ENCODE measurements around the gene LGALS3BP. TPM values are rescaled to one million over a fixed set of nuclear protein-coding genes. Genes with fewer than 3 reads are reported as not detected.
A peak's percentile ranks its signal among the peaks of the same experiment; 100 is the strongest.

LGALS3BP gene
- polyA plus RNA-seq, 1 donor (not counting 4 experiments of a cell fraction or from before 2014, with no cell fraction given) = 53.0 TPM

GRCh38 chr17:78986048-78986648, 6.4 kb upstream of the LGALS3BP start:
- no peaks in the 10 kb centered on the region for H3K9me3 ChIP-seq (ENCODE audit: control insufficient read depth, low read depth, low read length)
- H3K4me2 ChIP-seq (ENCODE audit: control insufficient read depth, extremely low read depth, insufficient read depth, low read depth, low read length) = peak overlapping the region; percentile 64
- DNase-seq (ENCODE audit: low read depth, low spot score) (no peak), FAIRE-seq (peak; percentile 44)
- dilution Hi-C loops (cut with MboI; ENCODE audit: extremely low pct_ligation_motif_present, low sequenced_read_pairs) = no loop called here
- H3K4me1 ChIP-seq (ENCODE audit: control insufficient read depth, extremely low read depth, insufficient read depth, low read length) = peaks cover 29% of the 10 kb centered on the region
- peak overlapping the region; percentile 43 for H3K9ac ChIP-seq (ENCODE audit: control insufficient read depth, extremely low read depth, insufficient read depth, low read length)
- no peaks in the 10 kb centered on the region for H3K79me2 ChIP-seq (ENCODE audit: control insufficient read depth, insufficient read depth, low read length)
- no peaks in the 10 kb centered on the region for H4K20me1 ChIP-seq (ENCODE audit: control insufficient read depth, extremely low read depth, insufficient read depth, low read length)
- TF ChIP-seq EZH2 (IDR thresholded peaks at IDR 0.05; ENCODE audit: low read length) (no peak), CTCF (optimal IDR thresholded peaks at IDR 0.05 in 1 of 3, IDR thresholded peaks at IDR 0.05 in 1 of 3, conservative IDR thresholded peaks at IDR 0.05 in 1 of 3; ENCODE audit: extremely low read depth in 1 of 3, insufficient read depth in 2 of 3, low read length in 3 of 3) (peak in 2 of 3 experiments; percentile 42 to 68)
- no peak overlapping the region for H3K4me3 ChIP-seq (ENCODE audit: control insufficient read depth in 2 of 3, extremely low read depth in 1 of 3, insufficient read depth in 2 of 3, low read depth in 1 of 3, low read length in 3 of 3)
- H3K27me3 ChIP-seq (ENCODE audit: control insufficient read depth, extremely low read depth, insufficient read depth, low read length) = no peaks in the 10 kb centered on the region
- peaks cover 6 to 9% of the 10 kb centered on the region in 2 experiments for H3K36me3 ChIP-seq (ENCODE audit: control insufficient read depth in 2 of 2, extremely low read depth in 1 of 2, insufficient read depth in 2 of 2, low read length in 2 of 2)
- H3K27ac ChIP-seq (ENCODE audit: control insufficient read depth, insufficient read depth, low read length) = peak overlapping the region; percentile 54
- H2AFZ ChIP-seq (ENCODE audit: control insufficient read depth, low read length) = no peak overlapping the region
- no peaks in the 10 kb centered on the region for H3K9me1 ChIP-seq (ENCODE audit: control insufficient read depth, extremely low read depth, insufficient read depth, low read length)

GRCh38 chr17:78985395-78985794, 5.7 kb upstream of the LGALS3BP start:
- no peak overlapping the region for H3K4me2 ChIP-seq (ENCODE audit: control insufficient read depth, extremely low read depth, insufficient read depth, low read depth, low read length)
- no peak overlapping the region for H3K27ac ChIP-seq (ENCODE audit: control insufficient read depth, insufficient read depth, low read length)
- peaks cover 0 to 1% of the 10 kb centered on the region in 2 experiments for H3K36me3 ChIP-seq (ENCODE audit: control insufficient read depth in 2 of 2, extremely low read depth in 1 of 2, insufficient read depth in 2 of 2, low read length in 2 of 2)
- peaks cover 29% of the 10 kb centered on the region for H3K4me1 ChIP-seq (ENCODE audit: control insufficient read depth, extremely low read depth, insufficient read depth, low read length)
- no peaks in the 10 kb centered on the region for H3K9me3 ChIP-seq (ENCODE audit: control insufficient read depth, low read depth, low read length)
- H3K27me3 ChIP-seq (ENCODE audit: control insufficient read depth, extremely low read depth, insufficient read depth, low read length) = no peaks in the 10 kb centered on the region
- FAIRE-seq (no peak), DNase-seq (ENCODE audit: low read depth, low spot score) (no peak)
- TF ChIP-seq CTCF (optimal IDR thresholded peaks at IDR 0.05 in 1 of 3, IDR thresholded peaks at IDR 0.05 in 1 of 3, conservative IDR thresholded peaks at IDR 0.05 in 1 of 3; ENCODE audit: extremely low read depth in 1 of 3, insufficient read depth in 2 of 3, low read length in 3 of 3) (no peak), EZH2 (IDR thresholded peaks at IDR 0.05; ENCODE audit: low read length) (no peak)
- no peak overlapping the region for H3K9ac ChIP-seq (ENCODE audit: control insufficient read depth, extremely low read depth, insufficient read depth, low read length)
- no peaks in the 10 kb centered on the region for H4K20me1 ChIP-seq (ENCODE audit: control insufficient read depth, extremely low read depth, insufficient read depth, low read length)
- H3K4me3 ChIP-seq (ENCODE audit: control insufficient read depth in 2 of 3, extremely low read depth in 1 of 3, insufficient read depth in 2 of 3, low read depth in 1 of 3, low read length in 3 of 3) = no peak overlapping the region
- no peak overlapping the region for H2AFZ ChIP-seq (ENCODE audit: control insufficient read depth, low read length)
- dilution Hi-C loops (cut with MboI; ENCODE audit: extremely low pct_ligation_motif_present, low sequenced_read_pairs) = no loop called here
- no peaks in the 10 kb centered on the region for H3K9me1 ChIP-seq (ENCODE audit: control insufficient read depth, extremely low read depth, insufficient read depth, low read length)
- H3K79me2 ChIP-seq (ENCODE audit: control insufficient read depth, insufficient read depth, low read length) = no peaks in the 10 kb centered on the region
